HG03103 (cell line): ENCODE results near the gene PRG3.
"Not testable (repeated sequence)": the region's sequence is repeated elsewhere in the genome, so short reads cannot be mapped to it uniquely, and the experiment has no call there.

Experiments used
- ATAC-seq: cut with Tn5 transposase; IDR thresholded peaks from one replicate; pipeline ENCODE4 v1.9.1; 2021; ENCODE audit warnings: low read depth; ENCODE audit not compliant: unreplicated experiment

The PRG3 gene

DNA sequence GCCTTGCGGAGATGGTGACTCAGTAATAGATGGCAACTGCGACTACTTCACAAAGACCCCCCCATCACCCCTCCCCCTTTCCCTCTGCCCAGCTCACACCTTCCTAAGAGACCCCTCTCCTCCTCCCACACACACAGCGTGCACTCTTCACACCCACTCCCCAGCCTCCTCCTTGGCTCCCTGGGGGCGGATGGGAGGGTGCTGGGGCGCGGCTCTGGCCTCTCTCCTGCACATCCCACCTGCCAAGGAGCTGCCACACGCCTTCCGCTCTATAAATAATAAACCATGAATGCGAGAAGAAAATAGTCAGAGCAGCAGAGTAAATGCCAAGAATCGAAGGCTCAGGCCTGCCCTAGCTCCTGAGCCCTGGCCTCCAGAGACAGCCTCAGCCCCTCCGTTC, 38.2 kb downstream of the PRG3 start:
- no peak for ATAC-seq

DNA sequence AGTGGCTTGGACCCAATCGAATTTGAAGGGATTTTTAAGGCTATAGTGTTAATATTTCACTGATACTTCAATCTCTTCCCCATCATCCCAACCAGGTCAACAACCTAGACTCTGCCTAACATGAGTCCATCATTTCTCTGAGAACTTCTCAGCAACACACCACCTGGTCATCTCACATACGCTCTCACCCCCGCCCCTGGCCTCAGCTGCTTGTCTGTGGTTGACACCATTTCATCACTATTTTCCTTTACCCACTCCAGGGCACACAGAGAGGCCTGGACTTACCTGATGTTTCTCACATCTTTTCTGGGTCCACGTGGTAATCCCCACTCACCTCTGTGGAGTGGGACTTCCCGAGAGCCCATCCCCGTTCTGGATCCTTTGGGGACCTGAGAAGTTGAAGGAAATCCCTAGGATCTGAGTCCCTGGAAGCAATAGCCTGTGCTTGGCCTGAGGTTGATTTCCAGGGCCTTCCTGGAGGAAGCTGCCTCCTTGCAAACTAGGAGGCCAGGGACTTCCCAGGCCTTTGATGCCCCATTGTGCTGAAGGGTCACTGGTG, 39.6 kb downstream of the PRG3 start:
- ATAC-seq = no peak

DNA sequence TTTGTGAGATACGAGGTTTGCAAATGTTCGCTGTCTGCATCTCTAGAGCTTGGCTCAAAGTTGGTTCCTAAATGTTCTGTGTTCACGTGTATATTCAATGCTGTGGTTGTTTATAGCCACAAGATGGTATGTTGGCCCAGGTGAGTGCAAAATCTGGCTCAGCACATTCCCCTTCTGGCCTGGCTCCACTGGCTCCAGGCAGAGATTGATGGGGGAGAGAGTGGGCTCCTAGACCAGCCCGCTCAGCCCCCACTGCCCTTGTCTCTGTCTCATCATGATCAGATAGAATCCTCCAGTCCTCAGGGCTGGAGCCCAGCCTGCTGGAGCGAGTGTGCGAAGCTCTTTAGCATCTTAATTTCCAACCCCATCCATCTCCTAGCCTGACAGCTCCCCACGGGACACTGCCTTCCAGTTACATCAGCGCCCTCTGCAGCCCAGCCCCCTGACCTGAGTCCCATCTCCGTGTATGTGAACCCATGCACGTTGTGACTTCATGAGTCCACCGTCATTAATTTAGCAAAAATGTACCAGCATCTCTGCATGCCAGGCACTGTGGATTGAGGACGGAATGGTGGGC, 40.8 kb downstream of the PRG3 start:
- no peak for ATAC-seq

DNA sequence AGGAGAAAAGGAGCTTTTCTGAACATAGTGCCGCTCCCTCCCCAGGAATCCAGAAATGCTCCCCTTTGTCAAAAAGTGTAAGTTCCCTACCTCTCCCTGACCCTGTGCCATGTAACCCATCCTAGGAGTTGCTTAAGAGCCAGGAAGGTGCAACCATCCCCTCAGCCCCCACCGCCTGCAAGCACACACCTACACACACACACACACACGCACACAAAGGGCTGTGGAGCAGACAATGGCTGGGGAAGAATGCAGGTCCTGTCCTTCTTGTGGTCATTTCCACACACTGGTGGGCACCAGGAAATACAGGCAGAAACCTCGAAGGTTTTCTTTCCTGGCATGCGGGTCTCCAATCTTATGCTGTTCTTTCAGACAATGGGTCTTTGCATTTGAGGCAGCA, 41.6 kb downstream of the PRG3 start:
- no peak for ATAC-seq

DNA sequence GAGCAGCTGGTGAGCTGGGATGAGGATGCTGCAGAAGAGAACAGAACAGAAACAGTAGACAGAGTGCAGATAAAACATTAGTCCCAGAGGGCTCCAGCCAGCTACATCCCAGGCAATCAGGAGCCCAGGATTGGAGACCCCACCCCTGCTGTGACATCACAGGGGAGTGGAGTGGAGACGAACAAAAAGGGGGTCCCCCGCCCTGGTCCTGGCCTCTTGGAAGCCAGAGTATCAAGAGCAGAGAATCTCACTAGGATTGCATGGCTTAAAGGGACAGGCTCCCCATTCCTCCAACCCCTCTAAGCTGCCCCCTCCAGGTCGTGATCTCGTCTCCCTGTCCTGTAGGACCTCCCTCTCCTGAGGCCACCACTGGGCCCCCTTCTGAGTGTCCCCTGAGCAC, 42.8 kb downstream of the PRG3 start, which contains the start of gene P2RX3:
Gene P2RX3 (plus strand): TSS at position 211 of the 400 bp plus-strand sequence. CDS start 199 bp downstream, outside the sequence.
- ATAC-seq = no peak

DNA sequence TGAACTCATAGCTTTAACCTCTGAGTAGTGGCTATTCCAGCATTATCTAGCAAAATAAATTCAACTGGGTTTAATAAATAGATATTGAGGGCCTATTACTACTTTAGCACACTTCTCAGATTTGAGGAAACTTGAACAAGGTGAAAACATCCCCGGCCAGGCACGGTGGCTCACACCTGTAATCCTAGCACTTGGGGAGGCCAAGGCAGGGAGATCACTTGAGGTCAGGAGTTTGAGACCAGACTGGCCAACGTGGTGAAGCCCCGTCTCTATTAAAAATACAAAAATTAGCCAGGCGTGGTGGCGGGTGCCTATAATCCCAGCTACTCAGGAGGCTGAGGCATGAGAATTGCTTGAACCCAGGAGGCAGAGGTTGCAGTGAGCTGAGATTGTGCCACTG, 44.1 kb downstream of the PRG3 start:
- not testable (repeated sequence) for ATAC-seq

DNA sequence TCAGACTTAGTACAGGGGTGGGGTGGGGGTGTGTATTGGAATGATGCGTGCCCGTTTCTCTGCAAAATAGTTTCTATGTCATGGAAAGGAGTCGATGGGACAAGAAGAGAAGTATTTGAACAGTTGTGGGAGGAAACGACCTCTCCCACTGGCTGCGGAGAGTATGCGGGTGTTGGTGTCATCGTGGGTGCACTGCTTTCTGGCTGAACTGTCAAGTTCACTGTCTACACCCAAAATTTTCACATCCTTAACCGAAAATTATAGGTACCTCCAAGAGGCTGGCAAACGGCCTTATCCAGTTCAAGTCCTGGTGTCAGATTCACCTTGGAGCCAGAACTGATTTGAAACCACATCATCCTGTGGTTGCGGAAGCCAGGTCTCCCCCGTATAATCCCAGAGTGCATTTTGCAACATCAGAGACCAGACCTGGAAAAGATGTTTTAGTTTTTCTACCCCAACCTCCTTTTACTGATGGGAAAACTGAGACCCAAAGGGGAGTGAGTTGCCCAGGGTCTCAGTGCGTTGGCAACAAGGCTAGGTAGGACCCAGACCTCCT, 44.8 kb downstream of the PRG3 start:
- no peak for ATAC-seq

DNA sequence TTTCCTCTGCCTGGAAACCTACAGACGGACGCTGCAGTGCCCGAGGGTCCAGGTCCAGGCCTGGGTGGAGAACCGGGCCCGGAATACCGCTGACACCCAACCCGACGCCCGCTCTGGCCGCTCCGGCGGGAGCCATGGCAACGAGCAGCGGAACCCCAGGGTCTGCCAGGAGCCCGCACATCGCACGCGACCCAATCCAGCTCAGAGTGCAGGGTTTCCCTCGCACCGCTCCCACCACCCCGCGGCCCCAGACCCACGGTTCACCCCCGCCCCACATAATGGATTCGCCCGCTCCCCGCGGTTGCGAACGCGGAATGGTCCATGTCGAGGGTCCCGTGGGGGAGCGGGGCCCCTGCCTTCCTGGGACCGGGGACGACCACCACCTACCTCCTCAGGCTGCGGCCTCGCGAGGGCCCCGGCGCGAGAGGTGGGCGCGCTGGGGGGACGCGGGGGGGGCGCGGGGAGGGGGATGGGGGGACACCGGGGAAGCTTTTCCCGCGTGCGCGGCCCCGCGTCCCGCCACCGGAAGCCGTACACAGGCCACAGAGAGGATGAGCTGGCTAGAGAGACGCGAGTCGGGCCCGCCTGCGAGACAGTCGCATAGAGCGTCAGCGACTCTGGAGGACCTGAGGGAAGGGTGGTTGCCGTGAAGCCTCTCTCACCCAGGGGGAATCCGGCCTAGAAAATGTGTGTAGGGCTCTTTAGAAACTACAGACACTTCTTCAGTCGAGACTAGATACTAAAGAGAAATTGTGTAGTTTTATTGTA, 45.4 kb downstream of the PRG3 start, which contains the start of gene SSRP1:
Gene SSRP1 (minus strand): TSS at position 550 of the 768 bp plus-strand sequence. CDS start 771 bp downstream, outside the sequence.
- peak; percentile 99 for ATAC-seq

DNA sequence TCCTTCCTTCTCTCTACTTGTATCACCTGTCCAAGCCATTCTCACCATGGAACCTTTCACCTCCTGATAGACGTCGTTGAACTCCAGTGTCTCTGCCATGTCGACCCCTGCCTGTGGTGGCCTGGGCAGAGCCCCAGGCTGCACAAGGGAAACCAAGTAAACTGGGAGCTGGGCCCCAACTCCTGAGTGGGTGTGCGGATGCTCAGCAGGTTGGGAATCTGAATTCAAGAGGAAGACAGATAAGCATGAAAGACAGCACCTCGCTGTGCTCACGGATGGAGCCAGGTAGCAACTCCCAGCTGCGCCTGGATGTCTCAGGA, 46.0 kb downstream of the PRG3 start:
- peak; percentile 2 for ATAC-seq

DNA sequence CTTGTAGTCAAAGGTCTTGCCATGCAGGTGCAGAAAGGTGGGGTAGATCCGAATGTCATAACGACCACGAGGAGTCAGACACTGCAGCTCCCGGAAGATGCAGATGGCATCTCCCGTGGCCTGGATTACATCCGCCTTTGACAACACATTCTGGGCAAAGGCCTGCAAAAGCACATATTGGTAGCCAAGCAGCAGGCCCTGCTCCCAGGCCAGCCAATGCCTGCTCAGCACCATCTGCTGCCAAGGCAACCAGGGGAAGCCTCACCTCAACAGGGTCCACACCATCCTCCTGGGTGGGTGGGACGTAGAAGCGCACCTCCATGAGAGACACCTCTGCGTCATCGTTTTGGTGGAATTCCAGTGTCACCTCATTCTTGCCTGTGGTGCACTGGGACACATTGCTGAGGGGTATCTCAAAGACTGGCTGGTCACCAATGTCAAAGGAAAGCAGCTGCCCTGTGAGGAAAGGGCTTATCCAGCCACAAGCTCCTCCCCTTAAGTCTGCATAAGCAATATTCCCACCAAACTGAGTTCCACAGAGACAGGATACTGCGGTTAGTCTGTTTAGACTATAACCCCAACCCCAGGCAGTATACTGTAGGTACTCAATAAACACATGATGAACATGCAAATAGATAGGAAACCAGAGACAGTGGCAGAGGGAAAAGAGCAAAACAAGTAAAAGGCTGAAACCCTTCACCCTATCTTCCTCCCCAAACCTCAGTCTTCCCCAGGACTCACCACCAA, 48.1 kb downstream of the PRG3 start:
- no peak for ATAC-seq

DNA sequence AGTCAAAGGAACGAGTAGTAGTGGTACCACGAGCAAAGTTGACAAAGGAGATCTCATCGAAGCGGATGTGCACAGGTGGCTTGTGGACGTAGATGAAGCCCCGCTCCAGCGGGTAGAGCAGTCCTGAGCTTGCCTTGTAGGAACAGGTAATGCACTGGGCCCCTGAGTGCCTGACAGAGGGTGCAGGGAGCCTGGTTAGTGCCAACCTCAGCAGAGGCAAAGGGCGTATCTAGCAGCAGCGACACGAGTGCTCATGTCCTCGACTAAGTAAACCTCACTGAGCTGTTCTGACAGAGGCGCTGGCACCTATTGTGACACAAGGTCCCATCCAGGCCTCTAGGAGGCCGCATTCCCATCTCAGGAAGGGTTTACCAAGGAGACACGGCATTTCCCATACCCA, 49.2 kb downstream of the PRG3 start:
- no peak for ATAC-seq

DNA sequence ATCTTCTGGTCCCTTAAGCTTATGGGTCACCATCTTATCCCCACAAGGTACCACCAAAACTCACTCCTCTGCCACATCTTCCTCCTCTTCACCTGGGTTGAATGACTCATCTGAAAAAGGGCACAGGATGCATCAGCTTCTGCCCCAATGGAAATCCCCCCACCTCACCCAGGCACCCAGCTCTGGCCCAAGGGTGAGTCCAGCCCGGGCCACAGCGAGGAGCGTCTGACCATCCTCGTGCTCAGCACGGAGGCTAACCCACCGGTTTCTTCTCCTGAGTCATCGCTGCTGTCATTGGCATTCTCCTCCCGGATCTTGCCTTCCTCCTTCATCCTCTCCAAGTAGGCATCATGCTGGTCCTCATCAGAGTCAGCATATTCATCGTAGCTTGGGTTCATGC, 50.9 kb downstream of the PRG3 start:
- ATAC-seq = no peak

DNA sequence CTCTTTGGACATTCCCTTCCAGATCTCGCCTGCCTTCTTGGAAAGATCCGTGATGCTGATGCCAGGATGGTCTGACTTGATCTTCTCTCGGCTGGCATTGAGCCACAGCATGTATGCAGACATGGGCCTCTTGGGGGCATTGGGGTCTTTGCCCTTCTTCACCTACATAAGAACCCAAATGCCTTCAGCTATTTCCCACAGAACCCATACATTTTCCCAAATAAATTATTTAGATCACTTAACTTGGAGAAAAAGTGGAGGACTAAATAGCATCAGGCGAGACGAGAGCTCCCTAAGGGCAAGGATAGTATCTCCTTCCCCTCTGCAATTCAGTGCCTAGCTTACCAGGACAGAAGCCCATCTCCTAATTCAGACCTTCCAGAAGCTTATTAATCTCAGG, 53.2 kb downstream of the PRG3 start:
- ATAC-seq = no peak
